ENCODE measurements around the gene EVI5.

DNA sequence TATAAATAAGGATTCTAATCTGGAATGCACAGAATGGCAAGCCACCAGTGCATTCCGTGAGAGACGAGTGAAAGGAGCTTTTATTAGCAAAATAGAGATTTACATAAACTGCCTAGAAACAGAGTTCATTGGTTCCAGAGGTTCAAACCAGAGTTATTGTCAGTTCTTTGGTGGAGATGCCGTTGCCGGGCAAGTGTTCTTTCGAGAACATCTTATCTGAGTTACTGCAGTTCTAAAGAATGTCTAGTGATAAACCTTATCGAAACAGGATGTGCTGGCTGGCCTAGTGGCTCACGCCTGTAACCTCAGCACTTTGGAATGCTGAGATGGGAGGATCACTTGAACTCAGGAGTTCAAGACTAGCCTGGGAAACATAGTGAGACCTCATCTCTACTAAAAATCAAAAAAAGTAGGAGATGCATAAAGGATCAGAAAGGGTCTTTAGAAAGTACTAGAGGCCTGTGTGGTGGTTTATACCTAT is 19.9 kb upstream of the EVI5 start:
- TF ChIP-seq POLR2A (IDR thresholded peaks at IDR 0.05), result no peak
- TF ChIP-seq, protein P1, sequence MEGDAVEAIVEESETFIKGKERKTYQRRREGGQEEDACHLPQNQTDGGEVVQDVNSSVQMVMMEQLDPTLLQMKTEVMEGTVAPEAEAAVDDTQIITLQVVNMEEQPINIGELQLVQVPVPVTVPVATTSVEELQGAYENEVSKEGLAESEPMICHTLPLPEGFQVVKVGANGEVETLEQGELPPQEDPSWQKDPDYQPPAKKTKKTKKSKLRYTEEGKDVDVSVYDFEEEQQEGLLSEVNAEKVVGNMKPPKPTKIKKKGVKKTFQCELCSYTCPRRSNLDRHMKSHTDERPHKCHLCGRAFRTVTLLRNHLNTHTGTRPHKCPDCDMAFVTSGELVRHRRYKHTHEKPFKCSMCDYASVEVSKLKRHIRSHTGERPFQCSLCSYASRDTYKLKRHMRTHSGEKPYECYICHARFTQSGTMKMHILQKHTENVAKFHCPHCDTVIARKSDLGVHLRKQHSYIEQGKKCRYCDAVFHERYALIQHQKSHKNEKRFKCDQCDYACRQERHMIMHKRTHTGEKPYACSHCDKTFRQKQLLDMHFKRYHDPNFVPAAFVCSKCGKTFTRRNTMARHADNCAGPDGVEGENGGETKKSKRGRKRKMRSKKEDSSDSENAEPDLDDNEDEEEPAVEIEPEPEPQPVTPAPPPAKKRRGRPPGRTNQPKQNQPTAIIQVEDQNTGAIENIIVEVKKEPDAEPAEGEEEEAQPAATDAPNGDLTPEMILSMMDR (IDR thresholded peaks at IDR 0.05), result no peak
- TF ChIP-seq POLR2AphosphoS5 (IDR thresholded peaks at IDR 0.05), result no peak

All from breast epithelium (tissue), 3 donors.